SK-N-MC (cell line): ENCODE results near the gene TRAPPC12.

Experiments used
- DNase-seq: peaks from one replicate; pipeline ENCODE4 v3.0.0-alpha.2; 2011; ENCODE audit warnings: low read depth, low spot score
- H3K27ac ChIP-seq: fragments of 200-600 bp; sonication (generic); 2 replicates; pipeline ENCODE4 v1.5.1; 2016; ENCODE audit warnings: mixed run types
- H3K36me3 ChIP-seq: fragments of 200-600 bp; sonication (generic); 2 replicates; pipeline ENCODE4 v1.6.1; 2017; ENCODE audit warnings: antibody characterized with exemption, low read length, mixed read lengths; ENCODE audit not compliant: insufficient read depth
- H3K4me3 ChIP-seq: fragments of 200-600 bp; sonication (generic); 2 replicates; pipeline ENCODE4 v1.5.1; 2016
- H3K9ac ChIP-seq: fragments of 200-600 bp; sonication (generic); 2 replicates; pipeline ENCODE4 v1.8.0; 2017; ENCODE audit warnings: mixed run types, mixed read lengths; ENCODE audit not compliant: insufficient read length
- H3K9me3 ChIP-seq: fragments of 200-600 bp; sonication (generic); 2 replicates; pipeline ENCODE4 v1.6.1; 2017; ENCODE audit warnings: low read depth, mild to moderate bottlenecking, antibody characterized with exemption, low read length, moderate library complexity, mixed read lengths
- EZH2 ChIP-seq: fragments of 200-600 bp; sonication (generic); IDR thresholded peaks from one replicate; pipeline ENCODE4 v1.6.1; 2017; ENCODE audit warnings: antibody characterized with exemption
- FOXP2 ChIP-seq: optimal IDR thresholded peaks from 2 replicates; pipeline ENCODE3; 2011; ENCODE audit warnings: mild to moderate bottlenecking, moderate library complexity; ENCODE audit not compliant: insufficient read depth; ENCODE audit errors: extremely low read length, control extremely low read depth
- POLR2AphosphoS5 ChIP-seq: IDR thresholded peaks from 2 replicates; pipeline ENCODE4 v1.6.1; 2012; ENCODE audit warnings: mild to moderate bottlenecking, low read depth, low read length, borderline replicate concordance

The TRAPPC12 gene

DNA sequence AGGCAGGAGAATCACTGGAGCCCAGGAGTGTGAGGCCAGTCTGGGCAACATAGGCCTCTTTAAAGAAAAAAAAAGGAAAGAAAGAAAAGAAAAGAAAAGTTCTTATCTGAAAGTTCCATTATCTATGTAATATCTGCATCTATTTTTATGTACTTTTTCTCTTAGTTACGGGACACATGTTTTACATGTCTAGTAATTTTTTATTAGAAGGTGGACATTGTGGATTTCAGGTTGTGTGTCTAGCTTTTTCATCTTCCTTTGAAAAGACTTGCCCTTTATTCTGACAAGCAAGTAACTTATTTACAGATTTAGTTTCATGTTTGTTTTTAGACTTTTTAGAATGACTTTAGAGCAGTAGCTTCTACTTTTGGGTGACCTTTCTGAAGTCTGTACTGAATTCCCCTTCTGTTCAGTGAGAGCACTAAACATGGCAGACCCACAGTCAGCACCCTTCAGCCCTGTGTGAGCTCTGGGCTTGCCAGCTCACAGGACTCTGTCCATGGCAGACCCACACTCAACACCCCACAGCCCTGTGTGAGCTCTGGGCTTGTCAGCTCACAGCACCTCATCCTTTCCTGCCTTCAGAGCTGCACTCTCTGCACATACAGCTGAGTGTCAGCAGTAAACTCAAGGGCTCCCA lies 17.5 kb downstream of the TRAPPC12 start:
- H3K36me3 ChIP-seq = peaks cover 45% of the 10 kb centered on the region
- TF ChIP-seq FOXP2 (no peak), EZH2 (no peak), POLR2AphosphoS5 (no peak)
- H3K9ac ChIP-seq = no peak overlapping the region
- H3K4me3 ChIP-seq = no peak overlapping the region
- H3K9me3 ChIP-seq = peaks cover 19% of the 10 kb centered on the region; the same call in 1 of the 2 replicates
- H3K27ac ChIP-seq = no peak overlapping the region
- no peak for DNase-seq

DNA sequence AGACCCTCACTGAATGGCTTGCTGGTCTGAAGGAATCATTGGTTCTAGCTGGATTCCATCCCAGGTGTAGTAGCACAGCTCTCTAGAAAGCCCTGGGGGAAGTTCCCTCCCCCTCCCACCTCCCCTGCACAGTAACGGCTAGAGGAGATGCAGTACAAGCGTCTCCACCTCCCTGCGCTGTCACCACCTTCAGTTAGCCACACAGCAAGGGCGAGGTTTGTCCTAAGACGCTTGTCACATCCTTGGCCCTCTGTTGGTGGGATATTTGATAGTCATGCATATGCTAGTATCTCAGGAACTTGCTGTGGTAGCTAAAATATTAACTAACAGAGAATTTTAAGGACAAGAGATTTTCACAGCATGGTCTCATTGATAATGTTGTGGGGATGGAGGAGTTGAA lies 19.4 kb downstream of the TRAPPC12 start:
- no peak overlapping the region for H3K9ac ChIP-seq
- no peak overlapping the region for H3K27ac ChIP-seq
- no peak for TF ChIP-seq EZH2
- no peak for TF ChIP-seq POLR2AphosphoS5
- H3K9me3 ChIP-seq = peaks cover 19% of the 10 kb centered on the region; the same call in 1 of the 2 replicates
- no peak for DNase-seq
- H3K4me3 ChIP-seq = no peak overlapping the region
- H3K36me3 ChIP-seq = peaks cover 44% of the 10 kb centered on the region

- Histone ChIP-seq H3K27ac (no peak overlapping the region), H3K9me3 (peaks cover 19% of the 10 kb centered on the region; the same call in 1 of the 2 replicates), H3K9ac (no peak overlapping the region), H3K36me3 (peaks cover 42% of the 10 kb centered on the region), H3K4me3 (no peak overlapping the region)
- DNase-seq = no peak
- TF ChIP-seq FOXP2 (no peak), EZH2 (no peak), POLR2AphosphoS5 (no peak)
Measured at GRCh38 chr2:3399381-3399780, 19.9 kb downstream of the TRAPPC12 start.

- no peak overlapping the region for H3K9ac ChIP-seq
- TF ChIP-seq FOXP2 (no peak), EZH2 (no peak), POLR2AphosphoS5 (no peak)
- H3K27ac ChIP-seq = no peak overlapping the region
- H3K4me3 ChIP-seq = no peak overlapping the region
- H3K36me3 ChIP-seq = peaks cover 39% of the 10 kb centered on the region
- no peak for DNase-seq
- peaks cover 19% of the 10 kb centered on the region; the same call in 1 of the 2 replicates for H3K9me3 ChIP-seq
Measured at GRCh38 chr2:3399829-3400228, 20.3 kb downstream of the TRAPPC12 start.

DNA sequence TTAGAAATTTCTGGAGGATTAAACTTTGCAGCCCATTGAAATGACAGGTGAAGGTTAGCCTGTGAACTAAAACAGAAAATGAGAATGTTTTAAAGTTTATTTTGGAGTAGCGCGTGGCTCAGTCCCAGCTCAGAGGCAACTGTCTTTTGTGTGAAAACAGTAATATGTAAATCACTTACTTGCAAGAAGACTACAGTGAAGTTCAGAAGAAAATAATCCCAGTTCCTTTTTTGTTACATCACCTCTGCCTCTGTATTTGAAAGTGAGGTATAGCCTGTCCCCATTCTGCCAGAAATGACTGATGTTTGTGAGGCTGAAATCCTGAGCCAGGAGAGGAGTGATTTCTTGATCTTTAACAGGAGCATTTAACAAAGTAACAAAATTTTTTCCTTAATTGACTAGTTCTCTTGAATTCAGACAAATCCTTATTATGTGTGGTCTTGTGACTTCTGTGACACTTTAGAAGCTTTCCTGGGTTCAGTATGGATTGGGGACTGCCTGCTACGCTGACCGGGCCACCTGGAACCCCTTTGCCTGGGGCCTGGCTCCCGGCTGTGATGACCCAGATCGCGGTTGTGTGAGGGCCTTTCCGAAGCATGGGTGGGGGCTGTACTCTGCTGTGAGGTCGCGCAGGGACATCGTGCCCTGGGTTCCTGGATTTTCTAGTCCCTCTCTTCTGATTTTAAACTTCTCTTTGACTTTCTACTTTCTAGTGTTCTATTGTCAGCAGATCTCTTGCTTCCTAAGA lies 24.3 kb downstream of the TRAPPC12 start:
- Histone ChIP-seq H3K27ac (no peak overlapping the region), H3K4me3 (no peak overlapping the region), H3K9ac (no peak overlapping the region), H3K36me3 (peaks cover 22% of the 10 kb centered on the region; the same call in 1 of the 2 replicates), H3K9me3 (no peaks in the 10 kb centered on the region)
- DNase-seq = no peak
- no peak for TF ChIP-seq EZH2
- no peak for TF ChIP-seq FOXP2
- no peak for TF ChIP-seq POLR2AphosphoS5

DNA sequence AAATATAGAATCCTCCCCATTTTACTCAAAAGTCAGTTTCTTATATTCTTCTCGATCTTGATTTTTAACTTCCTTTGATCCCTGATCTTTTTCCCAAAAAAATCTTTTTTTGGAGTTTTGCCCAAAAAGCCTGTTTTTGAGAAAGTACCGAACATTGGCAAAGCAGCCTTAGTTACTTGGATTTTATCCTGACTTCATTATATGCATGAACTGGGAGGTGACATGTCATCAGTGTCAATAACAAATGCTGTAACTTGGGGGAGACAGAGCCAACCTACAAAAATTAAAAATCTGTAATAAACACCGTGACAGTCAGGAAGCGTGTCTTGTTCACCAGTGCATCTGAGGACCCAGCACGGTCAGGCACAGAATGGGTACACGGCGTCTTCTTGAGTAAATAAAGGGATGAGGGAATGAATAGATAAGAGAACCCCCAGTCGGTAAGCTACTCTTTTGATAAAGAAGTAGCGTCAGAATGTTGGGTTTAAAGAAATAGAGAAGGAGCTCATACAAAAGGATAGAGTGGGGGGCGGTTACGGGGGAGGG lies 24.9 kb downstream of the TRAPPC12 start:
- no peak for DNase-seq
- Histone ChIP-seq H3K4me3 (no peak overlapping the region), H3K27ac (no peak overlapping the region), H3K9ac (no peak overlapping the region), H3K9me3 (no peaks in the 10 kb centered on the region), H3K36me3 (peaks cover 22% of the 10 kb centered on the region; the same call in 1 of the 2 replicates)
- TF ChIP-seq POLR2AphosphoS5 = no peak
- TF ChIP-seq FOXP2 = no peak
- no peak for TF ChIP-seq EZH2

DNA sequence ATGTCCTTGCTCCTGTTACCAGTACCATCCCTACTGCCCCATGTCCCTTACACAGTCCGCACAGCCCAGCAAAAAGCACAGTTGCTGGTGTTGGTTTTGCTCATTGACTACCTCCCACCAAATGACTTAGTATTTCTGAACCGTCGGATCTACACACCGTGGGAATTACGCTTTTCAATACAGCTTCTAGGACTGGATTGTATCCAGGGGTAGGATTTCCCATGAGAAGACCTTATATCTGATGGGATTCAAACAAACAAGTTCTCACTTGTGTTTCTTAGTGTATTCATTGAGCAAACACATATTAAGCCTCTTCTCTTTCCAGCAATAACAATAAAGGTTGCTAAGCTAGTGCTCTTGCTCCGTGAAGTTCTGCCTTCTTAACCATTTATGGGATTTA lies 25.8 kb downstream of the TRAPPC12 start:
- no peak for TF ChIP-seq EZH2
- no peak for TF ChIP-seq FOXP2
- no peak for TF ChIP-seq POLR2AphosphoS5
- DNase-seq = no peak
- Histone ChIP-seq H3K36me3 (peaks cover 22% of the 10 kb centered on the region; the same call in 1 of the 2 replicates), H3K4me3 (no peak overlapping the region), H3K27ac (no peak overlapping the region), H3K9ac (no peak overlapping the region), H3K9me3 (no peaks in the 10 kb centered on the region)

GRCh38 chr2:3405876-3406275 lies 26.4 kb downstream of the TRAPPC12 start:
- no peak for DNase-seq
- no peak for TF ChIP-seq POLR2AphosphoS5
- Histone ChIP-seq H3K9ac (no peak overlapping the region), H3K36me3 (peaks cover 19% of the 10 kb centered on the region; the same call in 1 of the 2 replicates), H3K4me3 (no peak overlapping the region), H3K27ac (no peak overlapping the region), H3K9me3 (no peaks in the 10 kb centered on the region)
